A673 (cell line): Measurements from ENCODE around the gene DMAC2.

Experiments
- CTCF ChIP-seq: fragments of 300-800, 200-600 bp; sonication (generic); conservative IDR thresholded peaks from 2 replicates; pipeline ENCODE4 v1.5.1; 2017; ENCODE audit warnings: low read depth, mild to moderate bottlenecking, antibody characterized with exemption, low read length, moderate library complexity, mixed read lengths
- EZH2 ChIP-seq: fragments of 200-600 bp; sonication (generic); IDR thresholded peaks from 2 replicates; pipeline ENCODE4 v1.6.1; 2017; ENCODE audit warnings: borderline replicate concordance, low read depth, mild to moderate bottlenecking, mixed read lengths, antibody characterized with exemption, low read length; ENCODE audit not compliant: poor library complexity, severe bottlenecking

- no peak for TF ChIP-seq CTCF
- no peak for TF ChIP-seq EZH2
These were observed 5.9 kb upstream of the DMAC2 start for GRCh38 chr19:41445575-41445974.
